Measurements from ENCODE around the gene HLA-DOB. TPM values are rescaled to one million over a fixed set of nuclear protein-coding genes. Genes with fewer than 3 reads are reported as not detected.

HLA-DOB gene
- total RNA-seq, 1 experiment from 2014 or later: 0.64 TPM

- POLR2A ChIA-PET: interaction anchor here (2.2 to 3.0 kb wide), 6 partner anchors 12 to 133 kb away, joined by 8 to 23 read pairs (median 15); partner anchors contain the start of genes PSMB9 and TAP1
- RAD21 ChIA-PET (ENCODE audit: low non-redundant PET in 1 of 2, low total read pairs in 2 of 2, uncharacterized antibody in 2 of 2, unreplicated experiment in 2 of 2): interaction anchor here (1.3 to 2.5 kb wide), 4 partner anchors 14 to 29 kb away, joined by 3 to 36 read pairs (median 21); partner anchors contain the start of gene TAP1 (in 1 of the 2)
- no TSS peak for BruUV-seq (replicated peaks)
Observed at GRCh38 chr6:32839356-32839755, 22.6 kb upstream of the HLA-DOB start.

More at GRCh38 chr6:32839356-32839755, 22.6 kb upstream of the HLA-DOB start:
- Histone ChIP-seq H3K79me2 (ENCODE audit: insufficient read depth, low read length) (peaks cover 9% of the 10 kb centered on the region; the same call in 1 of the 2 replicates), H3K4me2 (ENCODE audit: low read length) (peak overlapping the region; percentile 98; the same call in 1 of the 2 replicates), H3K36me3 (ENCODE audit: control insufficient read depth in 1 of 2, insufficient read depth in 2 of 2, low read length in 2 of 2) (peaks cover 0 to 10% of the 10 kb centered on the region in 2 experiments; a peak in 2 of 4 replicates), H3K4me1 (ENCODE audit: control insufficient read depth in 1 of 2, insufficient read depth in 2 of 2, low read length in 2 of 2) (peaks cover 8 to 25% of the 10 kb centered on the region in 2 experiments; a peak in 3 of 4 replicates), H4K20me1 (ENCODE audit: insufficient read depth) (no peaks in the 10 kb centered on the region), H3K9me3 (ENCODE audit: control insufficient read depth in 1 of 2, insufficient read depth in 1 of 2, low read depth in 1 of 2, low read length in 2 of 2) (no peaks in the 10 kb centered on the region), H2AFZ (ENCODE audit: low read depth, low read length, poor library complexity, severe bottlenecking) (no peak overlapping the region), H3K4me3 (replicated peaks in 1 of 2; ENCODE audit: low read depth in 1 of 2, low read length in 2 of 2) (no peak overlapping the region), H3K27ac (ENCODE audit: low read depth, low read length) (peak overlapping the region; percentile 81; the same call in 1 of the 2 replicates), H3K9ac (ENCODE audit: low read length) (no peak overlapping the region), H3K27me3 (ENCODE audit: insufficient read depth, low read length) (no peaks in the 10 kb centered on the region), H3K9me2 (ENCODE audit: insufficient read depth) (no peaks in the 10 kb centered on the region)
- intact Hi-C loops (cut with micrococcal nuclease): loop anchor here (5.0 kb wide), 1 partner anchor 108 kb away; no protein-coding TSS in a partner anchor
- TF ChIP-seq SP1 (IDR thresholded peaks at IDR 0.05; ENCODE audit: low read depth): no peak
- TF ChIP-seq ZNF274 (IDR thresholded peaks at IDR 0.05; ENCODE audit: low read depth, low read length): no peak
- TF ChIP-seq ELF1 (IDR thresholded peaks at IDR 0.05; ENCODE audit: borderline replicate concordance, low read depth): no peak
- no peak for TF ChIP-seq JUND (IDR thresholded peaks at IDR 0.05)
- no peak for TF ChIP-seq SIN3A (IDR thresholded peaks at IDR 0.05; ENCODE audit: low read depth)
- no peak for TF ChIP-seq ATF3 (IDR thresholded peaks at IDR 0.05)
- TF ChIP-seq YY1 (IDR thresholded peaks at IDR 0.05; ENCODE audit: extremely low read depth, insufficient replicate concordance, low read depth, low read length): no peak
- no peak for TF ChIP-seq ZFX (IDR thresholded peaks at IDR 0.05)
- TF ChIP-seq MAX (IDR thresholded peaks at IDR 0.05): no peak
- TF ChIP-seq TCF7L2 (IDR thresholded peaks at IDR 0.05; ENCODE audit: borderline replicate concordance, extremely low read depth, insufficient read depth, insufficient read length): no peak
- TF ChIP-seq SRF (IDR thresholded peaks at IDR 0.05; ENCODE audit: low read depth): no peak
- TF ChIP-seq CEBPB (IDR thresholded peaks at IDR 0.05; ENCODE audit: low read depth): no peak
- TF ChIP-seq POLR2AphosphoS5 (IDR thresholded peaks at IDR 0.05; ENCODE audit: low read depth, low read length): no peak
- no peak for TF ChIP-seq CTCF (IDR thresholded peaks at IDR 0.05 in 2 of 3, conservative IDR thresholded peaks at IDR 0.05 in 1 of 3; ENCODE audit: borderline replicate concordance in 1 of 3, insufficient read depth in 1 of 3, low read depth in 2 of 3, low read length in 2 of 3)
- no peak for TF ChIP-seq EZH2phosphoT487 (IDR thresholded peaks at IDR 0.05; ENCODE audit: borderline replicate concordance)
- TF ChIP-seq RAD21 (IDR thresholded peaks at IDR 0.05; ENCODE audit: low read depth): no peak
- TF ChIP-seq EZH2 (IDR thresholded peaks at IDR 0.05): no peak
- TF ChIP-seq FOSL1 (IDR thresholded peaks at IDR 0.05; ENCODE audit: low read depth): no peak
- DNase-seq (ENCODE audit: low read depth, low spot score) (no peak), ATAC-seq (no peak)
- CTCF ChIA-PET: interaction anchor here (1.3 to 3.5 kb wide), 16 partner anchors 12 to 145 kb away, joined by 3 to 189 read pairs (median 12); partner anchors contain the start of genes HLA-DMA, PSMB9 and TAP1
